Stimulated activated effector memory CD8-positive, alpha-beta T cell treated with anti-CD3 and anti-CD28 coated beads, Interleukin-12 subunit alpha, Interleukin-12 subunit beta, amount 100 ng/mL, for 72 hours (primary cell): ENCODE data around the gene RFPL3.

Experiments
- ATAC-seq: fragments of 150-1000 bp; cut with Tn5 transposase; 2 replicates; pipeline ENCODE4 v1.10.0; 2021
- DNase-seq, 2 donors: peaks; one replicate each; pipeline ENCODE4 v3.0.0; 2021 to 2022; ENCODE audit warnings: low spot score in 2 of 2
- H3K27ac Mint-ChIP-seq: one replicate; pipeline ENCODE4 v1.8.0; 2022; ENCODE audit warnings: mild to moderate bottlenecking, mixed read lengths
- H3K36me3 Mint-ChIP-seq: one replicate; pipeline ENCODE4 v1.8.0; 2022; ENCODE audit warnings: mild to moderate bottlenecking, mixed read lengths
- H3K4me1 Mint-ChIP-seq: one replicate; pipeline ENCODE4 v1.8.0; 2022; ENCODE audit warnings: mixed read lengths
- H3K4me3 Mint-ChIP-seq: one replicate; pipeline ENCODE4 v1.8.0; 2022; ENCODE audit warnings: mild to moderate bottlenecking, mixed read lengths
- H3K9me3 Mint-ChIP-seq: one replicate; pipeline ENCODE4 v1.8.0; 2022; ENCODE audit warnings: mixed read lengths

Gene RFPL3

GRCh38 chr22:32325811-32326237 lies 31.8 kb upstream of the RFPL3 start:
- DNase-seq (no peak), ATAC-seq (no peak)
- Mint-ChIP-seq H3K4me3 (no peak overlapping the region), H3K4me1 (no peaks in the 10 kb centered on the region), H3K36me3 (no peaks in the 10 kb centered on the region), H3K9me3 (no peaks in the 10 kb centered on the region), H3K27ac (no peak overlapping the region)

GRCh38 chr22:32326647-32327046 lies 31.0 kb upstream of the RFPL3 start:
- DNase-seq (peak in 1 of 2 donors; percentile 36), ATAC-seq (no peak)
- H3K36me3 Mint-ChIP-seq: no peaks in the 10 kb centered on the region
- no peak overlapping the region for H3K27ac Mint-ChIP-seq
- no peak overlapping the region for H3K4me3 Mint-ChIP-seq
- H3K4me1 Mint-ChIP-seq: no peaks in the 10 kb centered on the region
- H3K9me3 Mint-ChIP-seq: no peaks in the 10 kb centered on the region

GRCh38 chr22:32327066-32327465 lies 30.6 kb upstream of the RFPL3 start:
- H3K36me3 Mint-ChIP-seq: no peaks in the 10 kb centered on the region
- no peak overlapping the region for H3K27ac Mint-ChIP-seq
- no peaks in the 10 kb centered on the region for H3K4me1 Mint-ChIP-seq
- DNase-seq (peak in 1 of 2 donors; percentile 23), ATAC-seq (no peak)
- no peak overlapping the region for H3K4me3 Mint-ChIP-seq
- H3K9me3 Mint-ChIP-seq: no peaks in the 10 kb centered on the region

- DNase-seq (no peak), ATAC-seq (no peak)
- H3K4me1 Mint-ChIP-seq: no peaks in the 10 kb centered on the region
- H3K36me3 Mint-ChIP-seq: no peaks in the 10 kb centered on the region
- H3K4me3 Mint-ChIP-seq: no peak overlapping the region
- no peaks in the 10 kb centered on the region for H3K9me3 Mint-ChIP-seq
- H3K27ac Mint-ChIP-seq: no peak overlapping the region
Observed at GRCh38 chr22:32327596-32328171, 30.0 kb upstream of the RFPL3 start.

- no peak overlapping the region for H3K4me3 Mint-ChIP-seq
- no peak for ATAC-seq
Observed at GRCh38 chr22:32328306-32329201, 29.1 kb upstream of the RFPL3 start.

GRCh38 chr22:32329202-32329645 lies 28.4 kb upstream of the RFPL3 start:
- H3K27ac Mint-ChIP-seq: no peak overlapping the region
- H3K36me3 Mint-ChIP-seq: no peaks in the 10 kb centered on the region
- no peak for ATAC-seq

More at GRCh38 chr22:32328306-32329201, 29.1 kb upstream of the RFPL3 start:
- no peaks in the 10 kb centered on the region for H3K36me3 Mint-ChIP-seq
- DNase-seq: peak in 1 of 2 donors; percentile 40
- H3K27ac Mint-ChIP-seq: no peak overlapping the region
- no peaks in the 10 kb centered on the region for H3K9me3 Mint-ChIP-seq
- no peaks in the 10 kb centered on the region for H3K4me1 Mint-ChIP-seq

GRCh38 chr22:32331236-32331917 lies 26.3 kb upstream of the RFPL3 start:
- Mint-ChIP-seq H3K27ac (no peak overlapping the region), H3K4me1 (no peaks in the 10 kb centered on the region), H3K9me3 (no peaks in the 10 kb centered on the region), H3K36me3 (no peaks in the 10 kb centered on the region), H3K4me3 (no peak overlapping the region)
- DNase-seq: no peak
- ATAC-seq: no peak

More at GRCh38 chr22:32329202-32329645, 28.4 kb upstream of the RFPL3 start:
- Mint-ChIP-seq H3K4me3 (no peak overlapping the region), H3K9me3 (no peaks in the 10 kb centered on the region), H3K4me1 (no peaks in the 10 kb centered on the region)
- peak in 1 of 2 donors; percentile 35 for DNase-seq

- DNase-seq: peak in 1 of 2 donors; percentile 37
- H3K36me3 Mint-ChIP-seq: no peaks in the 10 kb centered on the region
- no peaks in the 10 kb centered on the region for H3K9me3 Mint-ChIP-seq
- no peak for ATAC-seq
- no peak overlapping the region for H3K4me3 Mint-ChIP-seq
- no peak overlapping the region for H3K27ac Mint-ChIP-seq
- H3K4me1 Mint-ChIP-seq: no peaks in the 10 kb centered on the region
Observed at GRCh38 chr22:32331918-32332725, 25.5 kb upstream of the RFPL3 start.

- no peak overlapping the region for H3K27ac Mint-ChIP-seq
Observed at GRCh38 chr22:32333141-32333768, 24.4 kb upstream of the RFPL3 start.

GRCh38 chr22:32333769-32334659 lies 23.7 kb upstream of the RFPL3 start:
- Mint-ChIP-seq H3K4me1 (no peaks in the 10 kb centered on the region), H3K9me3 (no peaks in the 10 kb centered on the region), H3K4me3 (no peak overlapping the region), H3K36me3 (no peaks in the 10 kb centered on the region), H3K27ac (no peak overlapping the region)
- DNase-seq (peak in 1 of 2 donors; percentile 41), ATAC-seq (no peak)

More at GRCh38 chr22:32333141-32333768, 24.4 kb upstream of the RFPL3 start:
- Mint-ChIP-seq H3K36me3 (no peaks in the 10 kb centered on the region), H3K4me1 (no peaks in the 10 kb centered on the region), H3K4me3 (no peak overlapping the region), H3K9me3 (no peaks in the 10 kb centered on the region)
- ATAC-seq (no peak), DNase-seq (no peak)

- H3K9me3 Mint-ChIP-seq: no peaks in the 10 kb centered on the region
- H3K27ac Mint-ChIP-seq: no peak overlapping the region
Observed at GRCh38 chr22:32334660-32335365, 22.9 kb upstream of the RFPL3 start.

GRCh38 chr22:32335471-32335870 lies 22.2 kb upstream of the RFPL3 start:
- H3K4me1 Mint-ChIP-seq: no peaks in the 10 kb centered on the region
- H3K9me3 Mint-ChIP-seq: no peaks in the 10 kb centered on the region
- no peak overlapping the region for H3K4me3 Mint-ChIP-seq
- H3K27ac Mint-ChIP-seq: no peak overlapping the region
- no peak for ATAC-seq
- H3K36me3 Mint-ChIP-seq: no peaks in the 10 kb centered on the region
- peak in 1 of 2 donors; percentile 30 for DNase-seq

More at GRCh38 chr22:32334660-32335365, 22.9 kb upstream of the RFPL3 start:
- DNase-seq (peak in 1 of 2 donors; percentile 29), ATAC-seq (no peak)
- Mint-ChIP-seq H3K4me3 (no peak overlapping the region), H3K36me3 (no peaks in the 10 kb centered on the region), H3K4me1 (no peaks in the 10 kb centered on the region)

- Mint-ChIP-seq H3K9me3 (no peaks in the 10 kb centered on the region), H3K4me3 (no peak overlapping the region), H3K4me1 (no peaks in the 10 kb centered on the region), H3K27ac (no peak overlapping the region), H3K36me3 (no peaks in the 10 kb centered on the region)
- ATAC-seq (no peak), DNase-seq (no peak)
Observed at GRCh38 chr22:32336121-32336603, 21.5 kb upstream of the RFPL3 start.
